ACC112 (cell line): ENCODE measurements around the gene CCR5AS.
"Not testable (repeated sequence)": the region's sequence is repeated elsewhere in the genome, so short reads cannot be mapped to it uniquely, and the experiment has no call there.

ENCODE experiments used
- H2AFZ ChIP-seq: fragments of 200-600 bp; sonication (generic); one replicate; pipeline ENCODE4 v1.6.0; 2017; ENCODE audit warnings: antibody characterized with exemption, low read length; ENCODE audit not compliant: unreplicated experiment
- H3K27ac ChIP-seq: fragments of 200-600 bp; sonication (generic); 2 replicates; pipeline ENCODE4 v1.5.1; 2014; ENCODE audit warnings: low read depth, mild to moderate bottlenecking, antibody characterized with exemption, low read length, moderate library complexity
- H3K27me3 ChIP-seq: fragments of 200-600 bp; sonication (generic); 2 replicates; pipeline ENCODE4 v1.6.1; 2014; ENCODE audit warnings: mild to moderate bottlenecking, antibody characterized with exemption, low read length, moderate library complexity, mixed read lengths; ENCODE audit not compliant: insufficient read depth
- H3K36me3 ChIP-seq: fragments of 200-600 bp; sonication (generic); 2 replicates; pipeline ENCODE4 v1.6.1; 2016; ENCODE audit warnings: mild to moderate bottlenecking, antibody characterized with exemption, low read length, moderate library complexity, mixed read lengths; ENCODE audit not compliant: insufficient read depth
- H3K4me1 ChIP-seq: fragments of 200-600 bp; sonication (generic); one replicate; pipeline ENCODE4 v1.6.1; 2016; ENCODE audit warnings: low read length, mixed read lengths; ENCODE audit not compliant: insufficient read depth, unreplicated experiment, control insufficient read depth
- H3K4me3 ChIP-seq: fragments of 200-600 bp; sonication (generic); 2 replicates; pipeline ENCODE4 v1.5.1; 2014; ENCODE audit warnings: mild to moderate bottlenecking, low read depth, low read length
- H3K79me2 ChIP-seq: fragments of 200-600 bp; sonication (generic); one replicate; pipeline ENCODE4 v1.6.0; 2016; ENCODE audit warnings: low read length; ENCODE audit not compliant: control insufficient read depth, unreplicated experiment, insufficient read depth

Gene CCR5AS

DNA sequence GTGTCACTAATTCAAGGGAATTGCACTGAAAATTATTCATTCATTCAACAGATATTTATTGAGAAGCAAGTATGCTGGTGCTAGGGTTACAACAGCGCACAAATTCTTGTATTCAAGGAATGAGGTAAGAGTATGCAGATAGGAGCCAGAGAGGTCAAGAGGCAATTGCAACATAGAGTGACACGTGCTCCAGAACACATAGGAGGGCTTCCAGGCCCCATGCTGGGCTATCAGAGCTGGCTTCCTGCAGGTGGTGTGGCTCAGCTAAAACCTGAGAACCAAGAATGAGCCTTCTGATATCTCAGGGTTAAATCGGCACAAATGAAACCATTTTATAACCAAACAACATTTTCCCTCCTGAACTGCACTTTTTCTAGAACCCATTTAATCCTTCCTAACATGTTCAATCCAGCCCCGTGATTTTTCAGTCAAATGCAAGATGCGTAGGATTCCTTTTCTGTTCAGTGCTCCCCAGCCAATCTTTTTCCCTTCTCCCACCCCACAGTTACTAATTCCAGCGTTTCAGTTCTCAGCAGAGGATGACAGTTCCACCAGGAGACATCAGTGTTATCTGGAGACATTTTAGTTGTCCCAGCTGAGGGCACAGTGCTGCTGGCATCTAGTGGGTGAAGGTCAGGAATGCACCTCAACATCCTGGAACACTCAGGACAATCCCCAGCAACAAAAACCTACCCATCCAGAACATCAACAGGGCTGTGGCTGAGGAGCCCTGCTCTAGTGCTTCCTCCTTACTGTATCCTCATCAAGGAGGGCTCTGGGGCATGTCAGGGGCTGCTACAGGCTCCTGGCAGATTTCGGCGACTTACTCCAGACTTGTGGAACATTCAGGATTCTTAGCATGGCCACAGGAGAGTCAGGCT is 13.1 kb downstream of the CCR5AS start:
- no peak overlapping the region for H3K27ac ChIP-seq
- H3K27me3 ChIP-seq = 0 out of 2 replicates have a peak, but pooled peaks cover 6% of the 10 kb centered on the region
- peaks cover under 1% of the 10 kb centered on the region for H3K4me1 ChIP-seq
- H3K36me3 ChIP-seq = no peaks in the 10 kb centered on the region
- H3K4me3 ChIP-seq = no peak overlapping the region
- no peaks in the 10 kb centered on the region for H3K79me2 ChIP-seq
- no peak overlapping the region for H2AFZ ChIP-seq

DNA sequence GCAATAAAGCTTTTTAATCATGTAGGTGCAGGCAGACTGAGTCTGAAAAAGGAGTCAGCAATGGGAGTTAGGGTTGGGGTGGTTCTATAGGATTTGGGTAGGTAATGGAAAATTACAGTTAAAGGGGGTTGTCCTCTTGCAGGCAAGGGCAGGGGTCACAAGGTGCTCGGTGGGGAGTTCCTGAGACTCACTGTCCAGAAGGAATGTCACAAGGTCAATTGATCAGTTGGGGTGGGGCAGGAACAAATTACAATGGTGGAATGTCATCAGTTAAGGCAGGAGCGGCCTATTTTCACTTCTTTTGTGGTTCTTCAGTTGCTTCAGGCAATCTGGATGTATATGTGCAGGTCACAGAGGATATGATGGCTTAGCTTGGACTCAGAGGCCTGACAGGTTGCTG is 13.9 kb downstream of the CCR5AS start:
- H3K4me3 ChIP-seq = no peak overlapping the region
- H3K4me1 ChIP-seq = no peaks in the 10 kb centered on the region
- no peaks in the 10 kb centered on the region for H3K36me3 ChIP-seq
- no peak overlapping the region for H3K27ac ChIP-seq
- no peaks in the 10 kb centered on the region for H3K79me2 ChIP-seq
- H2AFZ ChIP-seq = no peak overlapping the region
- H3K27me3 ChIP-seq = 0 out of 2 replicates have a peak, but pooled peaks cover 6% of the 10 kb centered on the region

DNA sequence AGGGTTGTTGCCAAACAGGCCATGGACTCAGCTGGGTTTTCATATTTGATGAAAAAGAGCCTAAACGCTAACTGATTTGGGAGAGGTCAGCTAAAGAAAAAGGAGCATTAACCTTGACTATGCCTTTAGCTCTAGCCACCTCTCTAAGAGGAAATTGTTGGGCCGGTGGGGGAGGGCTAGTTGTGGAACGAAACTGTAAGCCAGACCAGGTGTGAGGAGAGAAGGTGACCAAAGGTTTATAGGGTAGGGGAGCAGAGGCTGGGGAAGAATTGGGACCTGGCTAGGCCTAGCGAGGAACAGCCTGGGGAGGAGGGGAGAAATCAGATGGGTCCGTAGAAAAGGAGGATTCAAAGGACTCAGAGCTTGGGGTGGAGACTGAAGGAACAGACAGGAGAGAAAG is 15.3 kb downstream of the CCR5AS start:
- not testable (repeated sequence) for H2AFZ ChIP-seq, H3K4me1 ChIP-seq, H3K79me2 ChIP-seq, H3K27ac ChIP-seq, H3K4me3 ChIP-seq, H3K36me3 ChIP-seq, H3K27me3 ChIP-seq

DNA sequence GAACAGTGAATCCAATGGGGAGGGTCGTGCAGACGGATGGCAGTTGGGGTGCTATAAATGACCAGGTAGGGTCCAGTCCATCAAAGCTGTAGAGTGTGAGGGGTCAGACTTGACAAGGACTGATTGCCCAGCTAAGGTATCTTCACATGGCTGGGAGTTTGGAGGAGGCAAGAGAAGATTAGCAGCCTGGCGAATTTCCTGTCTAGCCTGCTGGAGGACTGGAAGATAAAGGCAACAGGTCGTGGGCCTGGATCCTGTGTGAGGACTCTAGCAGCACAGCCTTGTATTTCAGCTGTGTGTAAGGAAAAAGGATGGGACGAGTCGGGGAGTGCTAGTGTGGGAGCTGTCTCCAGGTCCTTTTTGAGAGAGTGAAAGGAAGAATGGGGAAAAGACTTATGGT is 17.6 kb downstream of the CCR5AS start:
- Histone ChIP-seq H3K79me2 (no peaks in the 10 kb centered on the region), H3K27me3 (peaks cover 11% of the 10 kb centered on the region; the same call in 1 of the 2 replicates), H3K27ac (no peak overlapping the region), H3K36me3 (no peaks in the 10 kb centered on the region), H2AFZ (no peak overlapping the region), H3K4me1 (no peaks in the 10 kb centered on the region), H3K4me3 (no peak overlapping the region)

DNA sequence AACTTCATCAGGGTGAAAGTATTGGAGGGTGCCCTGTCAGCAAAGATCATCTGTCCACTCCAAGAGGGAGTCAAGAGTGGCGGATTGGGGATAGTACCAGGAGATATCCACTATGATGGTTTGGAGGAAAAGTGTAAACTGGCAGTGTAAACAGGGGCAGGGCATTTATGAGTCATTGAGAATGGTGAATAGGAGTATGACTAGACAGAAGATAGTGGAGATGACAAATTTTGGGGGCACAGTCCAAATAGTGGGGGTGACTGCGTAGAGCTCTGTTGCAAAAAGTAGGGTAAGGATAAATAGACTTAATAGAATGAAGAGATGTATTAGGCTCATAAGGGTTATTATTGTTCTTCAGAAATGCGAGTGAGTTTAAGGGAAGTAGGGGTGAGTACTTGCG is 18.0 kb downstream of the CCR5AS start:
- not testable (repeated sequence) for H3K79me2 ChIP-seq, H3K4me1 ChIP-seq, H3K27ac ChIP-seq, H3K4me3 ChIP-seq, H2AFZ ChIP-seq, H3K36me3 ChIP-seq
- peaks cover 11% of the 10 kb centered on the region; the same call in 1 of the 2 replicates for H3K27me3 ChIP-seq

DNA sequence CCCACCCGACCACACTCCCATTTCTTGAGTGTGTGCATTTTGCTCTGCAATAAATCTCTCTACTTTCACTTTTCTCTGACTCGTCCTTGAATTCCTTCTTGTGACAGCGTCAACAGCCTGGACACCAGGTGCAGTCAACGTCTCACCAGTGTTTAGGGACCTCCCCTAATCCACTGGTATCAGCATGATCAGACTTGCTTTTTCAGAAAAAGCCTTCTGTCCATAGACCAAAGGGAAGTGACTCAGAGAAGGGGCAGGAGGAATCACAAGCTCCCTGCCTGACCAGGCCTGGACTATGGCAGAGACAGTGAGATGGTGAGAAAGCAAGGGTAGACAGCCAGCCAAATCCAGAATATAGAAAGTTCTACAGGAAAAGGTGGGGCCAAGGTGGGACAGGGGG is 20.7 kb downstream of the CCR5AS start:
- Histone ChIP-seq H2AFZ (no peak overlapping the region), H3K4me3 (no peak overlapping the region), H3K79me2 (no peaks in the 10 kb centered on the region), H3K27me3 (peaks cover 22% of the 10 kb centered on the region), H3K36me3 (no peaks in the 10 kb centered on the region), H3K27ac (no peak overlapping the region), H3K4me1 (no peaks in the 10 kb centered on the region)

DNA sequence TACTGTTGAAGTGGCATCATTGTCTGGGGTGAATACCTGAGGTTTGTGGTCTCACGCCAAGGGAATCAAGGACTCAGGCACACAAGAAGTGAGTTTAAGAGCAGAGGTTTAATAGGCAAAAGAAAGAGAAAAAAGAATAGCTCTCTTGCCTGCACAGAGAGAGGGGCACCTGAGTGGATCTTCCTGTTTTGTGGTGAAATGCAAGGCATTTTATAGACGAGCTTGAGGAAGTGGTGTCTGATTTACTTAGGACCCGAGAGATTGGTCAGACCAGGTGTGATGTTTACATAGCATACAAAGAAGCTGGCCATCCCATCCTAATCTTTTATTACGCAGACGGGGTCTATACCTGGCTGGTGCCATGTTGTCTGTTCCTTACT is 22.9 kb downstream of the CCR5AS start:
- Histone ChIP-seq H3K4me3 (no peak overlapping the region), H3K79me2 (no peaks in the 10 kb centered on the region), H3K4me1 (no peaks in the 10 kb centered on the region), H2AFZ (no peak overlapping the region), H3K36me3 (no peaks in the 10 kb centered on the region), H3K27me3 (peaks cover 22% of the 10 kb centered on the region), H3K27ac (no peak overlapping the region)

DNA sequence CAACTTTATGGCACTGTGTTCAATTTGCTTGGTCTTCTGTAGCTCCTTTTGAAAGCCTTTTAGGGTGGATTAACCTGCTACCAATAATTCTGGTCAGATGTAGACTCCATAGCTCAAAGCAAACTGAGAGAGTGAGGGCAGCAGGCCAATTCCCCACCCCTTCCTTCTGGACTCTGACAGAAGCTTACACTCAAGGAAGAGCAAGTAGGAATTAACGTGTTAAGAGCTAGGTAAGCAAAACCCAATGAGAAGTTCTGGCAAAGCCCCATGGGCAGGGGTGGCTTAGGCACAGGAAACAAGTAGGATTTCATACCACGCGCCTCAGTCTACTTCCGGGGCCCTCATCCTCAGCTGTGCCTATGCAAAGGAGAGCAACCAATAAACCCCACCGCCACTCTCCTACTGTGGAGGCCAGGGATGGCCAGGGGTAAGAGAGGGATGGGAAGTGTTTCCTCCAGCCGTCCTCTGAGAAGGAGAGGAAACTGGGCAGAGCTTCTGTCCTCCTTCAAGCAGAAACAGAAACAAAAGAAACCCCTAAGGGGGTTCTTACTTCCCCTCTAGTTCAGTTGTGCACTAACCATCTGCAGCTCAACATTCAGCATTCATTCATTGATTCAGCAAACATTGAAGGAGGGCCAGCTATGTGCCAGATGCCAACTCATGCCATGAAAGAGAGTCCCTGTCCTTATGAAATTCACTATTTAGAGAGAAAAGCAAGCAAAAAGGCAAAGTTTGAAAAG is 23.5 kb downstream of the CCR5AS start:
- H3K4me1 ChIP-seq = no peaks in the 10 kb centered on the region
- H2AFZ ChIP-seq = no peak overlapping the region
- no peak overlapping the region for H3K4me3 ChIP-seq
- H3K36me3 ChIP-seq = no peaks in the 10 kb centered on the region
- H3K79me2 ChIP-seq = no peaks in the 10 kb centered on the region
- peaks cover 22% of the 10 kb centered on the region for H3K27me3 ChIP-seq
- H3K27ac ChIP-seq = no peak overlapping the region

DNA sequence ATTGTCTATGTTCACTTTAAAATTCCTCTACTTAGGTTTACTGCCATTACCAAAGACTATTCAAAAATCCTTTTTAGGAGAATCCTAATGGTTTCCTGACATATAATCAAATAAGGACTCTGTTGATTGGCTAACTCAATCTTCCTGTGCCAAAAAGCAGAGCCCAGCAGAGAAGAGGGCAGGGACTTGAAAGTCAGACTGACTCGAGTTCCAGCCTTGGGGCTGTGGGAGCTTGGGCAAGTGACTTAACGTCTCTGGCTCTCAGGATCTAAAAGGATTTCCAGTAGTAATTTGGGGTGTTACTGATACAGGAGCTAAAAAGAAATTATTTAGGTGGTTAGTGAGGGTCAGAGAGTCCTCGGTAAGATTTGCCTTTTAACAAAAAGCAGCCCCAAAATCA is 25.2 kb downstream of the CCR5AS start:
- no peaks in the 10 kb centered on the region for H3K36me3 ChIP-seq
- H3K27me3 ChIP-seq = peaks cover 22% of the 10 kb centered on the region
- H3K27ac ChIP-seq = no peak overlapping the region
- H3K4me3 ChIP-seq = no peak overlapping the region
- no peaks in the 10 kb centered on the region for H3K4me1 ChIP-seq
- no peak overlapping the region for H2AFZ ChIP-seq
- no peaks in the 10 kb centered on the region for H3K79me2 ChIP-seq

DNA sequence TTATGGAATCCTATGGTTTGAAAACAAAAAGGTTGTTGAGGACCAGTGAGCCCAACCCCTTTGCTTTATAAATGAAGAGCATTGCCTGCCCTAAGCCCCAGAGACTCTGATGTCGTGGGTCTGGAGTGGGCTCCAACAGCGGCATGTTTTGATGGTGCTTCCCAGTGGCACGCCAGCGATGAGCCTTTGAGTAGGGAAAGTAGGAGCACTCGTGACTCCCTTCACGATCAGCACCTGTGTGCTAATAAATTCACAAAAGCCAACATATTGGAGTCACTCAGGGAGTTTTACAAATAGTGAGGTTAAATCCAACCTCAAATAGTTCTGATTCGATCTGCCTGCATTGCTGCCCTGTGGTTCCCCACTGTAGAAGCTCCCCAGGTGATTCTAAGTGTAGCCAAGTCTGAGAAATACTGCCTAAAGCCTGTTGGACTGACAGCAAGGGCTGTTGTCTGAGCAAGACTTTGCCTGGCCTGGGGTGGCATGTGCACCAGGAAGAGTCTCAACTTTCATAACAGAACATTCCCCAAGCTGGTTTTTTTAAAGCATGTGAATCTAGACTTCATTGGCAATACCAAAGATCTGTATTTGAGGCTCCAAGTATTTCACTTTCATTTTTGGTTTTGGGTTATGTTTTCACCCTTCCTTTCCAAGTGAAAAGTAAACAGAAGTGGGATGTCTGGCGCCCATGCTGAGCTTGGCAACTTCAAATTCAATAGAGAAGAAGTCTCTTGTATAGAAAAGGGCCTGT is 26.2 kb downstream of the CCR5AS start:
- peaks cover 26% of the 10 kb centered on the region for H3K27me3 ChIP-seq
- H2AFZ ChIP-seq = peak overlapping the region; percentile 59
- no peaks in the 10 kb centered on the region for H3K36me3 ChIP-seq
- H3K4me3 ChIP-seq = peak overlapping the region; percentile 27; the same call in 1 of the 2 replicates
- H3K79me2 ChIP-seq = no peaks in the 10 kb centered on the region
- no peaks in the 10 kb centered on the region for H3K4me1 ChIP-seq
- no peak overlapping the region for H3K27ac ChIP-seq
